Measurements from ENCODE around the gene PWP1. TPM values are rescaled to one million over a fixed set of nuclear protein-coding genes. Genes with fewer than 3 reads are reported as not detected.

Gene PWP1
- total and polyA plus RNA-seq, 10 of the 15 experiments (the other 5 are each of a cell fraction or from before 2014, with no cell fraction given): 42.4 to 283 (median 84.6) TPM

DNA sequence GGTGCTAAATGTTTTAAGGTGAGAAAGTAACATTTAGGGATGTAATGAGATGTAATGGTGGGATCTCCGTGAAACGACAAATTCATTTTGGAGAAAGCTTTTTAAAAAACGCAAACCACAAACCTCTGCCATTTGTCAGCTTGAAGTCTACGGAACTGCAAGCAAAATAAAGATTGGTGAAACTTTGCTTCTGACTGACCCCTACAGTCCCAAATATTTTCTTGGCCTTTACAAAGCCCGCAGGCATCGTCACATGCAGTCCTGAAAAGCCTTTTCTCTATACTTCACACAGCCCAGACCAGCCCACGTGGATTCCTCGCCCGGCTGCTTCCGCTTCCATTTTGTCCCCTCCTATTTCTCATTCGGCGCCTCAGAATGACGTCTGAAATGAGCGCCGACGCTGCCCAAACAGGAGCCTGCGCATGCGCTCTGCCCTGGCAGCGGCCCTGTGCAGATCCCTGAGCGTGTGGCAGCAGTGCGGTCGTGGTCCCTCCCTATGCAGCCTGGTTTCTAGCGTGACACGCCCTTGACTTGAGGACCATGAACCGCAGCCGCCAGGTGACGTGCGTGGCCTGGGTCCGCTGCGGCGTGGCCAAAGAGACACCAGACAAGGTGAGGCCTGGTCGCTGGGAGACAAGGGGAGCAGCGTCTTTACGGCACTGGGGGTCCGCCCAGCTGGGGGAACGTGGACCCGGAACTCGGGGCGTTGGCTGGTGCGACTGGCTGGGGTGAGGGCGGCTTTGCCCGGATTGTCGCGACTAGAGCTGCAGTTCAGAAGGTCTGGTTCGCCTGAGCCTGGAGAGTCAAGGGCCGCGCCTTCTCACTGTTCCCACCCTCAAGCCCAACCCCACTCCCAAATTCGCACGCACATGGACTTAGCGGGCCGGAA lies at the start of gene PWP1 (continued):
- TF ChIP-seq, protein P1, sequence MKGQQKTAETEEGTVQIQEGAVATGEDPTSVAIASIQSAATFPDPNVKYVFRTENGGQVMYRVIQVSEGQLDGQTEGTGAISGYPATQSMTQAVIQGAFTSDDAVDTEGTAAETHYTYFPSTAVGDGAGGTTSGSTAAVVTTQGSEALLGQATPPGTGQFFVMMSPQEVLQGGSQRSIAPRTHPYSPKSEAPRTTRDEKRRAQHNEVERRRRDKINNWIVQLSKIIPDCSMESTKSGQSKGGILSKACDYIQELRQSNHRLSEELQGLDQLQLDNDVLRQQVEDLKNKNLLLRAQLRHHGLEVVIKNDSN (IDR thresholded peaks at IDR 0.05; ENCODE audit: borderline replicate concordance, extremely low read length, insufficient read depth, low read depth, low read length): no peak
- TF ChIP-seq SMC3 (IDR thresholded peaks at IDR 0.05; ENCODE audit: borderline replicate concordance, low read length): no peak
- 0 out of 2 replicates have a peak, but pooled peaks have one; percentile 21 for TF ChIP-seq GABPA (IDR thresholded peaks at IDR 0.05; ENCODE audit: low read depth)
- TF ChIP-seq, protein P2, sequence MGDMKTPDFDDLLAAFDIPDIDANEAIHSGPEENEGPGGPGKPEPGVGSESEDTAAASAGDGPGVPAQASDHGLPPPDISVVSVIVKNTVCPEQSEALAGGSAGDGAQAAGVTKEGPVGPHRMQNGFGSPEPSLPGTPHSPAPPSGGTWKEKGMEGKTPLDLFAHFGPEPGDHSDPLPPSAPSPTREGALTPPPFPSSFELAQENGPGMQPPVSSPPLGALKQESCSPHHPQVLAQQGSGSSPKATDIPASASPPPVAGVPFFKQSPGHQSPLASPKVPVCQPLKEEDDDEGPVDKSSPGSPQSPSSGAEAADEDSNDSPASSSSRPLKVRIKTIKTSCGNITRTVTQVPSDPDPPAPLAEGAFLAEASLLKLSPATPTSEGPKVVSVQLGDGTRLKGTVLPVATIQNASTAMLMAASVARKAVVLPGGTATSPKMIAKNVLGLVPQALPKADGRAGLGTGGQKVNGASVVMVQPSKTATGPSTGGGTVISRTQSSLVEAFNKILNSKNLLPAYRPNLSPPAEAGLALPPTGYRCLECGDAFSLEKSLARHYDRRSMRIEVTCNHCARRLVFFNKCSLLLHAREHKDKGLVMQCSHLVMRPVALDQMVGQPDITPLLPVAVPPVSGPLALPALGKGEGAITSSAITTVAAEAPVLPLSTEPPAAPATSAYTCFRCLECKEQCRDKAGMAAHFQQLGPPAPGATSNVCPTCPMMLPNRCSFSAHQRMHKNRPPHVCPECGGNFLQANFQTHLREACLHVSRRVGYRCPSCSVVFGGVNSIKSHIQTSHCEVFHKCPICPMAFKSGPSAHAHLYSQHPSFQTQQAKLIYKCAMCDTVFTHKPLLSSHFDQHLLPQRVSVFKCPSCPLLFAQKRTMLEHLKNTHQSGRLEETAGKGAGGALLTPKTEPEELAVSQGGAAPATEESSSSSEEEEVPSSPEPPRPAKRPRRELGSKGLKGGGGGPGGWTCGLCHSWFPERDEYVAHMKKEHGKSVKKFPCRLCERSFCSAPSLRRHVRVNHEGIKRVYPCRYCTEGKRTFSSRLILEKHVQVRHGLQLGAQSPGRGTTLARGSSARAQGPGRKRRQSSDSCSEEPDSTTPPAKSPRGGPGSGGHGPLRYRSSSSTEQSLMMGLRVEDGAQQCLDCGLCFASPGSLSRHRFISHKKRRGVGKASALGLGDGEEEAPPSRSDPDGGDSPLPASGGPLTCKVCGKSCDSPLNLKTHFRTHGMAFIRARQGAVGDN (IDR thresholded peaks at IDR 0.05): peak; percentile 92
- 0 out of 2 replicates have a peak, but pooled peaks have one; percentile 17 for TF ChIP-seq DPF2 (IDR thresholded peaks at IDR 0.05)
- peak; percentile 50; the same call in 1 of the 2 replicates for TF ChIP-seq ZNF207 (IDR thresholded peaks at IDR 0.05; ENCODE audit: borderline replicate concordance)
- TF ChIP-seq RAD51 (IDR thresholded peaks at IDR 0.05): peak; percentile 71; the same call in 1 of the 2 replicates
- TF ChIP-seq, protein P3, sequence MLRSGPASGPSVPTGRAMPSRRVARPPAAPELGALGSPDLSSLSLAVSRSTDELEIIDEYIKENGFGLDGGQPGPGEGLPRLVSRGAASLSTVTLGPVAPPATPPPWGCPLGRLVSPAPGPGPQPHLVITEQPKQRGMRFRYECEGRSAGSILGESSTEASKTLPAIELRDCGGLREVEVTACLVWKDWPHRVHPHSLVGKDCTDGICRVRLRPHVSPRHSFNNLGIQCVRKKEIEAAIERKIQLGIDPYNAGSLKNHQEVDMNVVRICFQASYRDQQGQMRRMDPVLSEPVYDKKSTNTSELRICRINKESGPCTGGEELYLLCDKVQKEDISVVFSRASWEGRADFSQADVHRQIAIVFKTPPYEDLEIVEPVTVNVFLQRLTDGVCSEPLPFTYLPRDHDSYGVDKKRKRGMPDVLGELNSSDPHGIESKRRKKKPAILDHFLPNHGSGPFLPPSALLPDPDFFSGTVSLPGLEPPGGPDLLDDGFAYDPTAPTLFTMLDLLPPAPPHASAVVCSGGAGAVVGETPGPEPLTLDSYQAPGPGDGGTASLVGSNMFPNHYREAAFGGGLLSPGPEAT (IDR thresholded peaks at IDR 0.05; ENCODE audit: low read depth): peak; percentile 85
- no peak for TF ChIP-seq NR2C1 (IDR thresholded peaks at IDR 0.05)
- TF ChIP-seq, protein P4, sequence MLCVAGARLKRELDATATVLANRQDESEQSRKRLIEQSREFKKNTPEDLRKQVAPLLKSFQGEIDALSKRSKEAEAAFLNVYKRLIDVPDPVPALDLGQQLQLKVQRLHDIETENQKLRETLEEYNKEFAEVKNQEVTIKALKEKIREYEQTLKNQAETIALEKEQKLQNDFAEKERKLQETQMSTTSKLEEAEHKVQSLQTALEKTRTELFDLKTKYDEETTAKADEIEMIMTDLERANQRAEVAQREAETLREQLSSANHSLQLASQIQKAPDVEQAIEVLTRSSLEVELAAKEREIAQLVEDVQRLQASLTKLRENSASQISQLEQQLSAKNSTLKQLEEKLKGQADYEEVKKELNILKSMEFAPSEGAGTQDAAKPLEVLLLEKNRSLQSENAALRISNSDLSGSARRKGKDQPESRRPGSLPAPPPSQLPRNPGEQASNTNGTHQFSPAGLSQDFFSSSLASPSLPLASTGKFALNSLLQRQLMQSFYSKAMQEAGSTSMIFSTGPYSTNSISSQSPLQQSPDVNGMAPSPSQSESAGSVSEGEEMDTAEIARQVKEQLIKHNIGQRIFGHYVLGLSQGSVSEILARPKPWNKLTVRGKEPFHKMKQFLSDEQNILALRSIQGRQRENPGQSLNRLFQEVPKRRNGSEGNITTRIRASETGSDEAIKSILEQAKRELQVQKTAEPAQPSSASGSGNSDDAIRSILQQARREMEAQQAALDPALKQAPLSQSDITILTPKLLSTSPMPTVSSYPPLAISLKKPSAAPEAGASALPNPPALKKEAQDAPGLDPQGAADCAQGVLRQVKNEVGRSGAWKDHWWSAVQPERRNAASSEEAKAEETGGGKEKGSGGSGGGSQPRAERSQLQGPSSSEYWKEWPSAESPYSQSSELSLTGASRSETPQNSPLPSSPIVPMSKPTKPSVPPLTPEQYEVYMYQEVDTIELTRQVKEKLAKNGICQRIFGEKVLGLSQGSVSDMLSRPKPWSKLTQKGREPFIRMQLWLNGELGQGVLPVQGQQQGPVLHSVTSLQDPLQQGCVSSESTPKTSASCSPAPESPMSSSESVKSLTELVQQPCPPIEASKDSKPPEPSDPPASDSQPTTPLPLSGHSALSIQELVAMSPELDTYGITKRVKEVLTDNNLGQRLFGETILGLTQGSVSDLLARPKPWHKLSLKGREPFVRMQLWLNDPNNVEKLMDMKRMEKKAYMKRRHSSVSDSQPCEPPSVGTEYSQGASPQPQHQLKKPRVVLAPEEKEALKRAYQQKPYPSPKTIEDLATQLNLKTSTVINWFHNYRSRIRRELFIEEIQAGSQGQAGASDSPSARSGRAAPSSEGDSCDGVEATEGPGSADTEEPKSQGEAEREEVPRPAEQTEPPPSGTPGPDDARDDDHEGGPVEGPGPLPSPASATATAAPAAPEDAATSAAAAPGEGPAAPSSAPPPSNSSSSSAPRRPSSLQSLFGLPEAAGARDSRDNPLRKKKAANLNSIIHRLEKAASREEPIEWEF (IDR thresholded peaks at IDR 0.05; ENCODE audit: insufficient replicate concordance, low read depth, low read length): no peak
- TF ChIP-seq TAF1 (IDR thresholded peaks at IDR 0.05; ENCODE audit: borderline replicate concordance, low read depth, low read length): peak; percentile 80; the same call in 1 of the 2 replicates
- peak; percentile 18 for TF ChIP-seq SMAD1 (IDR thresholded peaks at IDR 0.05; ENCODE audit: low read depth, partially characterized antibody)
- TF ChIP-seq YBX1 (IDR thresholded peaks at IDR 0.05): no peak
- peak in 1 of 2 experiments; percentile 13; a peak in 1 of 4 replicates for TF ChIP-seq IKZF2 (IDR thresholded peaks at IDR 0.05)
- TF ChIP-seq POLR2AphosphoS5 (IDR thresholded peaks at IDR 0.05; ENCODE audit: low read length): peak; percentile 89

Data from GM12878 (cell line).